KMS-11 (cell line): ENCODE measurements around the gene DDAH2.

Experiments used
- H2AFZ ChIP-seq: fragments of 200-600 bp; sonication (generic); 2 replicates; pipeline ENCODE4 v1.6.1; 2016; ENCODE audit warnings: antibody characterized with exemption, mixed run types, low read depth
- H3K27ac ChIP-seq: fragments of 200-600 bp; sonication (generic); 2 replicates; pipeline ENCODE4 v1.6.1; 2016; ENCODE audit warnings: mild to moderate bottlenecking, mixed run types
- H3K27me3 ChIP-seq: fragments of 200-600 bp; sonication (generic); 2 replicates; pipeline ENCODE4 v1.6.1; 2017; ENCODE audit warnings: mild to moderate bottlenecking, low read depth, mixed run types, moderate library complexity; ENCODE audit not compliant: insufficient read depth
- H3K36me3 ChIP-seq: fragments of 200-600 bp; sonication (generic); 2 replicates; pipeline ENCODE4 v1.6.1; 2017; ENCODE audit warnings: mild to moderate bottlenecking, mixed run types; ENCODE audit not compliant: insufficient read depth
- H3K4me1 ChIP-seq: fragments of 200-600 bp; sonication (generic); 2 replicates; pipeline ENCODE4 v1.6.1; 2016; ENCODE audit warnings: mild to moderate bottlenecking, low read depth, mixed run types; ENCODE audit not compliant: poor library complexity, severe bottlenecking
- H3K4me2 ChIP-seq: fragments of 200-600 bp; sonication (generic); 2 replicates; pipeline ENCODE4 v1.7.0; 2016; ENCODE audit warnings: mild to moderate bottlenecking, mixed run types
- H3K4me3 ChIP-seq: fragments of 200-600 bp; sonication (generic); IDR thresholded peaks from 2 replicates; pipeline ENCODE4 v1.6.1; 2017; ENCODE audit warnings: low read depth, low read length, mixed read lengths; ENCODE audit not compliant: insufficient read depth
- H3K79me2 ChIP-seq: fragments of 200-600 bp; sonication (generic); 2 replicates; pipeline ENCODE4 v1.6.1; 2016; ENCODE audit warnings: low read depth, mixed run types; ENCODE audit not compliant: insufficient read depth
- H3K9ac ChIP-seq: fragments of 200-600 bp; sonication (generic); 2 replicates; pipeline ENCODE4 v1.6.1; 2016; ENCODE audit warnings: mild to moderate bottlenecking, mixed run types
- H4K20me1 ChIP-seq: fragments of 200-600 bp; sonication (generic); 2 replicates; pipeline ENCODE4 v1.6.1; 2016; ENCODE audit warnings: mild to moderate bottlenecking, mixed run types; ENCODE audit not compliant: insufficient read depth
- CTCF ChIP-seq: fragments of 200-600 bp; sonication (generic); conservative IDR thresholded peaks from 2 replicates; pipeline ENCODE4 v1.6.1; 2017; ENCODE audit warnings: low read depth, mild to moderate bottlenecking, antibody characterized with exemption, low read length, moderate library complexity, mixed read lengths

DDAH2 gene

GRCh38 chr6:31706599-31706998 is 22.5 kb downstream of the DDAH2 start, which contains the start of gene LY6G6F:
Gene LY6G6F, plus strand, starts transcription at chr6:31706866. Its CDS starts 41 bp downstream, at chr6:31706907.
- Histone ChIP-seq H3K27ac (no peak within 1 kb of the TSS), H3K4me3 (no peak within 1 kb of the TSS), H3K4me1 (peaks cover 17% of the 10 kb centered on the region), H3K9ac (no peak within 1 kb of the TSS), H3K79me2 (0 out of 2 replicates have a peak, but pooled peaks cover 11% of the 10 kb centered on the region), H3K36me3 (no peaks in the 10 kb centered on the region), H2AFZ (no peak within 1 kb of the TSS), H4K20me1 (no peaks in the 10 kb centered on the region), H3K4me2 (no peak within 1 kb of the TSS), H3K27me3 (0 out of 2 replicates have a peak, but pooled peaks cover 2% of the 10 kb centered on the region)
- TF ChIP-seq CTCF: no peak

GRCh38 chr6:31705931-31706330 is 23.2 kb downstream of the DDAH2 start:
- peaks cover 20% of the 10 kb centered on the region for H3K4me1 ChIP-seq

GRCh38 chr6:31702819-31703716 is 26.0 kb downstream of the DDAH2 start, which contains the start of gene ABHD16A:
Gene ABHD16A, minus strand, starts transcription at chr6:31703324. Its CDS starts 43 bp downstream, at chr6:31703281.
- TF ChIP-seq CTCF: no peak
- Histone ChIP-seq H3K27ac (peak within 1 kb of the TSS; percentile 62), H3K79me2 (0 out of 2 replicates have a peak, but pooled peaks cover 11% of the 10 kb centered on the region), H3K9ac (peak within 1 kb of the TSS; percentile 79), H3K36me3 (no peaks in the 10 kb centered on the region), H3K27me3 (0 out of 2 replicates have a peak, but pooled peaks cover 2% of the 10 kb centered on the region), H4K20me1 (no peaks in the 10 kb centered on the region), H2AFZ (peak within 1 kb of the TSS; percentile 92), H3K4me3 (no peak within 1 kb of the TSS), H3K4me2 (peak within 1 kb of the TSS; percentile 77), H3K4me1 (peaks cover 18% of the 10 kb centered on the region)

More at GRCh38 chr6:31705931-31706330, 23.2 kb downstream of the DDAH2 start:
- Histone ChIP-seq H2AFZ (no peak overlapping the region), H3K9ac (no peak overlapping the region), H3K27ac (no peak overlapping the region), H4K20me1 (no peaks in the 10 kb centered on the region), H3K4me2 (no peak overlapping the region), H3K36me3 (no peaks in the 10 kb centered on the region), H3K79me2 (0 out of 2 replicates have a peak, but pooled peaks cover 11% of the 10 kb centered on the region), H3K4me3 (no peak overlapping the region), H3K27me3 (0 out of 2 replicates have a peak, but pooled peaks cover 2% of the 10 kb centered on the region)
- no peak for TF ChIP-seq CTCF

GRCh38 chr6:31702405-31702818 is 26.7 kb downstream of the DDAH2 start:
- 0 out of 2 replicates have a peak, but pooled peaks cover 11% of the 10 kb centered on the region for H3K79me2 ChIP-seq
- no peak for TF ChIP-seq CTCF
- H3K9ac ChIP-seq: peak overlapping the region; percentile 79; the same call in 1 of the 2 replicates
- H4K20me1 ChIP-seq: no peaks in the 10 kb centered on the region
- H3K4me2 ChIP-seq: peak overlapping the region; percentile 77
- no peak overlapping the region for H3K4me3 ChIP-seq
- peak overlapping the region; percentile 62 for H3K27ac ChIP-seq
- no peaks in the 10 kb centered on the region for H3K36me3 ChIP-seq
- H2AFZ ChIP-seq: peak overlapping the region; percentile 92
- peaks cover 25% of the 10 kb centered on the region for H3K4me1 ChIP-seq
- H3K27me3 ChIP-seq: 0 out of 2 replicates have a peak, but pooled peaks cover 2% of the 10 kb centered on the region
